Fibroblast of skin of left quadriceps (primary cell): ENCODE measurements around the gene STARD13.
A peak's percentile ranks its signal among the peaks of the same experiment; 100 is the strongest.

Experiments
- DNase-seq, 2 experiments: peaks; one replicate each; pipeline ENCODE4 v3.0.0-alpha.2; 2013; ENCODE audit warnings: low read depth in 2 of 2

STARD13 gene

DNA sequence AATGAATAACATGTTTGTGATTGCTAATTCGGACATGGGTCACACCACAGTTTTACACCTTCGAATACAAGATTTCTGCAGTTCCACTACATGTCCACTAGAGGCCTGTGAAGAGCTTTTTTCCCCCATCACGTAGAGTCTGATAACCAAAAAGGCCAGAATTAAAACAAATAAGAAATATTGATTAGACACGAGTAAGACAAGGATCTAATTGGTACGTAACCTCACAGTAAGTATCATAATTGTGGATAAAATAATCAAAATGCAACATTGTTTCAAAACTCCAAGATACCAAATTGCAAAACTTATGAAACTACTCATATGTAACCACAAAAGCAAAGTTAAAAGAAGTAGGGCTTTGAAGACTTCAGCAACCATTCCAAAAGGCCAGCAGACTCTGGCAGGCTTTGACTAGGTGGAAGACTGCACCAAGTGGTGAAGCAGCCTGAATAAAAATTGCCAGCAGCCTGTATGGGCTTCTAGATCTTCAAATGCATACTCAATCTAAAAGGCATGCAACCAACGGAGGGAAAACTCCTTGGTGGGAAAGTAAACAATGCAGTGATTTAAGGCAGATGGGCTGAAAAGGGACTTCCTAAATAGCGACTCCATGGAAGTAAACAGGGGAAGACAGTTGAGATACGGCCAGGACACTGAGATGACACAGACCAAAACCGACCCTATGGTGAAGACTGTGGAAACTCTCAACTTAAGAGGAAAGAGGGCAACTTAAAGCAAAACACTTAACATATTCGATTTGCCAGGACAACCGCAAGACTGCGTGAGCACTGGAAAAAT is 56.7 kb downstream of the STARD13 start:
- DNase-seq: peak; percentile 56 to 59

DNA sequence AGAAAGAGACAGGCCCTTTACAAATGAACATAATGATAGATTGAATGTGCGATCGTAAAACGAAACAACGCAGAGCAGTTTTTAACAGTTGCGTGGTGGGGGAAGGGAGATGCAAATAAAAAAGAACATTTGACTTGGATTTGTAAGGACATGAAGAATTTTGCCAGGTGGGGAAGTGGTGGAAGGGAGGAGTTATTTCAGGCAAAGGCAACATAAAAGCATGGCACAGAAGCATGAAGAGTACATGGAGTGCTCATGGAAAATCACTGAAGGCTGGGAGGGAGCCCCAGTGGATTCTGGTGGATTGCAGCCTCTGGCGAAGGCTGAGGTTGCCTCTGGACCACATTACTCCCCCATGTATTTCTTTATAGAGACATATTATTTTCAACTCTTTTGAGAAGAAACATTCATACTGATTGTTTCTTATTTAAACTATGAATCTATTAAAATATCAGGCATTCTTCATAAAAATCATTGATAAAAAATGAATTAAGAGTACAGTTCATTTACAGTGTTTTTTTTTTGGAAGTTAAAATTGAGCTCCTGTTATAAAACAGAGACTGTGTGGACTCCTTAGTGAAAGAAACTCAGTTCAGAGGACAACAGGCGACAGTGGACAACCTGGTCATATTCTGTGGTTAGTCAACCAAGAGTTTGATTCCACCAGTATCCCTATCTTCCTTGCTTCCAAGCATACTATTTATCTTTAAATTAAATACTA is 57.5 kb downstream of the STARD13 start:
- no peak for DNase-seq

DNA sequence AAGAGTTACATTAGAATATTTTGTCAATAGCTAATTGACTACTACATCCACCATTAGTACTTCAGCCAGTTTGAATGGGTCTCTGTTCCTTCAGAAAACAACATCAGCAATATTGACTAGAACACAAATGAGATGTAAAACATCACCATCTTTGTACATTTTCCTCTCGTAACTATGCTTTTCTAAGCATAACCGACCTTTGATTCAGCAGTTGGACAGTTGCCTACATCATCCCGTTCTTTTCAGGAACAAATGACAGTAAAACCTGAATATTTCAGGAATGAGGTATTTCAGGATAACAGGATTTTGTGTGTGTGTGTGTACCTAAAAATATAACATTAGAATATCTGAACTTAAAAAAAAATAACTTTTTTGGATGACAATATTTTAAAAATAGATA is 60.9 kb downstream of the STARD13 start:
- no peak for DNase-seq

DNA sequence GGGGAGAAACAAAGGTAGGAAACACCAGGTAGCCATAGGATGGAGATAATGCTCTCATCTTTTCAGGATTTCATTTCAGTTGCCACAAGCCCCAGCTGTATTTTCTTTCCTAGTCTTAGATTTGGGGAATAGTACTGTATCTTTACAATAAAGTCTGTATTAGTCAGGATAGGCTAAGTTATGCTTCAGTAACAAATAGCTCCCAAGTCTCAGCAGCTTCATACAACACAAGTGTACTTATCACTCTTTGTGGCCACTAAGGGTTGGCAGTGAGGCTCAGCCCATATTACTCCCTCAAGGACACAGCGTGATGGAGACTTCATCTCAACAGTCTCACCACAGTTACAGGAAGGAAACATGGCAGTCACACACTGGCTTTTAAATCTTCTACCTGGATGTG is 61.4 kb downstream of the STARD13 start:
- DNase-seq: no peak

DNA sequence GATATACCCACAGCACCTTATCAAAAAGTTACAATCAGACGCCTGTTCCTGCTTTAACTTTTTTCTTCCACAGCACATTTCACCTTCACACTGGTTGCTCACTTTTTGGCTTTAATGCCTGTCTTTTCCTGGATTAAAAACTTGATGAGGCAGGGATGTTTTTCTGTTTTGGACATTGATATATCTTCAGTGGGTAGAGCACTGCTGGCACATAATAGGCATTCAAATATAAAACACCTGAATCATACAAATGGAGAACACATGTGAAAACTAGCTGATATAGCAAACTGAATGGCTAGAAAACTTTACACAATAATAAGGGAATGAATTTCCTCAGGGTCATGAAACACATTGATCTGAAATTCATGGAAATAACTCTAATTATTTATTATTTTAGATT is 65.6 kb downstream of the STARD13 start:
- no peak for DNase-seq

DNA sequence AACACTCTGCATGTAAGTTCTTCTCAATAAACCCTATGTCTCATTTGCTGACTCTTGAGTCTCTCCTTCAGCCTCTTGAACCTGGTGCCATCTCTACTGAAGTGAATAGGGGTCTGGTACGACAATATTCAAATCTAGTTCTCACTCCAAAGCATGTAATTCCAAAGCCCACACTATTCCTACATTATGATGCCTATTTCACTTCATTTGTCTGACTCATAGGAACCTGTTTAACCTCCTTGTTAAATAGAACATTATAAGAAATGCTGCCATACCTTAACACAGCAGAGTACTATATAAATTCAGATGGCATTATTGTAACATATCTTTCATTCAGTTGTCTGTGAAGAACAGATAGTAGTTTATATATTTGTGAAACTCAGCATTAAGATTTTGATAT is 67.1 kb downstream of the STARD13 start:
- no peak for DNase-seq

DNA sequence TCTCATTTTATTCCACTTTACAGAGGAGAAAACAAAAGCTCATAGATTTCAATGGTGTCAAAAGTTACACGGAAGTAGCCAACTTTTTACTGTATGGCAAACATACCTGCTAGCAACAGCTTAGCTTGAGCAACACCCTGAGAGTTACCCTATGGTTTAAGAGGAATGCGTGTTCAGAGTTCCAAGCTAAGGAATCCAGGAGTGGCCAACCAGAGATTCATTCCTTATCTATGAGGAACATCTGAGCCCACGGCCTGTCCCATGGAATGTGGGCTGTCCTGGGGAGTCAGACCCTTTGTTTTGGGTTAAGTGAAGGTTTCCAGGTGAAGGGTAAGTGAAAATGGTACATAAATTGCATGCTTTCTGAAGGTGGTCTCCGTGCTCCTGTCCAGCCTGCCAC is 67.5 kb downstream of the STARD13 start:
- DNase-seq: peak; percentile 61 to 62

DNA sequence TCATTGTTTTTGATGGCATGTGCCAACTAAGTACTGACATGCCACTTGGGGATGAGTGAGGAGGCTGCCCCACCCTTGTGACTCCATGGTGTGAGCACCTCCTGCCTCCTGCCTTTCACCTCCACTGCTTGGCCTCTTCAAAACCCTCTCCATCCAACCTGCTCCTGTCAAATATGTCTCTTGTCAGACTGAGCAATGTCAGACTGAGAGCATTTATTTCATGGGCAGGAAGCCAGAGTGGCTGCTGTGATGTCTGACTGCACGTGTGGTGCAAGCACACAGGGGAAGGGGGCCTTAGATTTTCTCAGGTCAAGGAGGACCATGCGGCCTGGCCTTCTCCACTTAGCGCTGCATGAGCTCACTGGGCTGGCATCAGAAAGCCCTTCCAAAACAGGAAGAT is 68.3 kb downstream of the STARD13 start:
- no peak for DNase-seq

DNA sequence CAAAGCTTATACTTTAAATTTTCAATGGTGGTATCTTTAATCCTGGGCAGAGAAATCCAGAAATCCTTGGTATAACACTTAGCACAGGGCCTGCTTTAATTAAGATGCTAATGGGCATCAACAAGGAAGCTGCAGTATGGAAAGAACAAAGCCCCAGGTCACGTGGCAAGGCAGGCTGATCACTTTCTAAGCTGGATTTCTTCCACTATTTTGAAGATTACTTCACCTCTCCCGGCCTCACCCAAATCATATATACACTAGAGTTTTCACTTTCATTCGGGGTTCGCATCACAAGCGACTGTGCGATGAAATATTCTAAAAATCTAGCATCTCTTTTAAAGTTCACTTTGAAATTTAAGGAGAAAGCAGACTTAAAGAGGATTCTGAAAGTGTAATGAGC is 71.8 kb downstream of the STARD13 start:
- DNase-seq: no peak

DNA sequence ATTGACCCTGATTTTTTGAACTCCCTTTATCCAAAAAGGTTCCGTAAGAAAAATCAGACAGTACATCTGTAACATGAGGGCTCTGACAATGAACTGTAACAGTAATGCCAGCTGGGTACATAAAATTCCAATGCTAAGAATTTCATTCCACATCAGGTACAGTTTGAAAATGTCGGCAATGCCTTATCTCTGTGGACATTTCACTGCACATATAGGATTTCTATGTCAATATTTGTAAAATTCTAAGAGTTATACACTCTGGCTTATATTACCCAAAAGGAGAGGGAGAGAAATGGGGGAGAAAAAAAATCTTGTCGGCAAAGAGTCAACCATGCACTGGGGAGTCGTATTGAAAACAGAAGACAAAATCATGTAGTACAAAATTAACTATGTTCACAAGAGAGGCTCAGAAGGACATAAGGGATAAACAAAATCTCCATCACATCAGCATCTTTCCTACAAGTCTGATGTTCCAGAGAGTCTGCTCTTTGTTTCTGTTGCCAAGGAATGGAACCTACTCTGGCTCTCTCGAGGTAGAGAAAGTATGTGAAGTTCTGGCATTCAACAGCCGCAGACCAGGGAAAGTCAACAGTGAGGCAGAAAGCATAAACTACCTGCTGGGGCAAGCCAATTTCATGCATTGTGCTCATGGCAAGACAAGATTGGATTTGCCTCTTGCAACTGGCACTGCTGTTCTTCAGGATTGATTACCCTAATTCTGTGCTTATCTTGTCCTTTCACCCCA is 72.4 kb downstream of the STARD13 start:
- DNase-seq: no peak

DNA sequence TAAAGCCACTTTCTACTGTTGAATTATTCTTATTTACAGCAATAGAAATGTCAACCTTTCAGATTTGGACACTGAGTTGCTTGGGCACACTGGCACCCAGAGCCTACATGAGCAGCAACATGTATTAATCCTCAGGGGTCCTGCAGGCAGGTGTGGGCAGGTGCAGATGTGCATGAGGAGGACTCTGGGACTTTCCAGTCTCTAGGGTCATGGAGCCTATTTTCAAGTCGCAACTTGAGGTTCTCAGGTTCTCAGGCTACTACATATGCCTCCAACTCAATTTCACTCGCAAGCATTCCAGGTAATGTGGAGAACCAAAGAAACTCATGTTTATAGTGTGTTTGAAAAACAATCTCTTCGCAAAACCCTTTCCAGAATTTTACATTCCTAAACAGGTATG is 73.2 kb downstream of the STARD13 start:
- no peak for DNase-seq

DNA sequence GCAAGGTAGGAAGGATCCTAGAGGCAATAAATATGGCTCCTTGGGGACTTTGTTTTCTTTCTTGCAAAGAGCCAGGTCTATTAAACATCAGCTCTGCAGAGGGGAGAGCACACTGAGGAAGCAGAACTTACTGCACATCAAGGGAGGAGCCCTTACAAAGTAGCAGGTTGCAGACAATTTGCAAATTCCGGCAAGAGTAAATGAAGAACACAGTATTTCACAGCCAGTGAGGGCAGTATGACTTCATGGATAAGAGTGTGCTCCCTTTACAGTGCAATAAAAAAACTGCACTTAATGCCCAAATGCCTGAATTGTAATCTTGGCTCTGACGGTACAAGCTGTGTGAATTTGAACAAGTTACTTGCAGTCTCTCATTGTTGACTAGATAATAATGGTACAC is 75.5 kb downstream of the STARD13 start:
- DNase-seq: no peak

DNA sequence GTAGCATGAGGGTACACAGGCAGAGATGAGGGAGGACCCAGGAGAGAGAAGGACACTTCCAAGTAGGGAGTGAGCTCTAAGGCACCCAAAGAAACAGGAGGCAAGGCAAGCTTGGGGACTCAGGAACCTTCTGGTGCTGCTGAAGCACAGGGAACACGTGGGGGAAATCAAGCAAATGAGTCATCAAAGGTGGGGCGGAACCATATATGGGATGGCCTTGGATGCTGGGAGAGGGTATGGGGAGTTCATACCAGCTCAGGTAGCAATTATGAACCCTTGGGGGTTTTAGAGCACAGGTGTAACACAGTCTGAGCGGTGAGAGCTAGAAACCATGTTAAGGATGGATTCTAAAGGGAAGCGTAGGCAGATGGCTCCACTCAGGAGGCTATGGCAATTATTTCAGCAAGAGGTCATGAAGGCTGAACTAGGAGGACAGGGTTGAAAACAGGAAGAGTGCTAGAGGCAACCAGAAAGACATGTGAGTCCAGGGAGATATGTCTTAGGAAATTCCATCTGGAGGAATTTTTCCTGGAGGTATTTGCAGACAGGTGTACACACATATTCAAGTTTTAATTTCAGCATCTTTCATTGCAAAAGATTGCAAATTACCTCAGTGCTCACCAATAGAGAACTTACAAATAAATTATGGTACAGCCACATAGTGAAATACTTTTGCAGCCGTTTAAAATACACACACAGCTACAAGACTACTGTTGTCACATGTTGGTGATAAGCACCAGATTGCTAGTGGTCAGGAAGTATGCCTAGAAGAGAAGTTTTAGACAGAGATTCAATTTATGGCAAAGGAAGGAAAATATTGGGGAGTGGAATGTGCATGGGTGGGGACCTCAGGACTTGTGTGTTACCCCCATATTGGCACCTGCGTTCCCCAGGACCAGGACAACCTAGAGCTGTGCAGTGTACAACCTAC is 77.0 kb downstream of the STARD13 start:
- no peak for DNase-seq

DNA sequence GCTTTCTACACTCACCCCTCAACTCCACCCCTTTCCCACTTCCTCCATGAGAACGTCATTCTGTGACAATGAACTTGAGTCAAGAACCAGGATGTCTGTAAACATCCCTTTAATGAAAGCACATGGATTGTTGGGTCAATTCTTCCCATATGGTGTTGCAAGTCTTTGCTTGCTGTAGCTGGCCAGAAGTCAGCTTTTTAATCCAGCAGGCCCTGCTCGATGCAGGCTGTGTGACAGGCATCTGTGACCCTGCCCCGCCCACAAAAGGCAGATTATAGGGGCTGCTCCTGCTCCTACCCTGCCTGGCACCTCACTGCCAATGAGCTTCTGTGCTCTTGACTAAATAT is 78.0 kb downstream of the STARD13 start:
- DNase-seq: peak; percentile 83

DNA sequence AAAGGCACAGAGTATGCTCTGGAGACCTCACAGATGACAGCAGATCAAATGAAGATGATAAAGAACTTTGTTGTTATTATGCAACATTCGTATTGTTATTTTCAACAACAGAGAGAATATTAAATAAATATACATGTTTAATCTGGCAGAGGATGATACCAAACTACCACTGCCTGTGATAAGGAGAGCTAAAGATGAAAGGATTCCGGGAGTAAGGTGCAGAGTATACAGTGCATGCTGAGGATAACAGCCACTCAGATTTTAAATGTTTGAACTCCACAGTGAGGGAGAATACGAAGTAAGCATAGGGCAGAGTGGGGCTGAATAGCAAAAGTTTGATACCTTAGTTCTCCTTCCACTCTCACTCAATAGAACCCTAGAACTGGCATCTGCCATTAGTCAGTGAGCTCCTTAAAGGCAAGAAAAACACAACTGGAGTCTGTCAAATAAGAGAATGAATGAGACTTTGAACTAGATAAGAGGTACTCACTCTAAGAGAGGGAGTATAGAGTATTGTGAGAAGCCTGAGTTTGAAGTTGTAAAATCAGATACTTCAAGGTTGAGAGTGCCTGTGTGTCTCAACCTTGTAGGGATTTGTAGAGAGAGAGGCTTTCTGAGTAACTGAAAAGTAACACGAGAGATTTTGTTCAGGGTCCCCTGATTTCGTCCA is 78.5 kb downstream of the STARD13 start:
- DNase-seq: no peak

DNA sequence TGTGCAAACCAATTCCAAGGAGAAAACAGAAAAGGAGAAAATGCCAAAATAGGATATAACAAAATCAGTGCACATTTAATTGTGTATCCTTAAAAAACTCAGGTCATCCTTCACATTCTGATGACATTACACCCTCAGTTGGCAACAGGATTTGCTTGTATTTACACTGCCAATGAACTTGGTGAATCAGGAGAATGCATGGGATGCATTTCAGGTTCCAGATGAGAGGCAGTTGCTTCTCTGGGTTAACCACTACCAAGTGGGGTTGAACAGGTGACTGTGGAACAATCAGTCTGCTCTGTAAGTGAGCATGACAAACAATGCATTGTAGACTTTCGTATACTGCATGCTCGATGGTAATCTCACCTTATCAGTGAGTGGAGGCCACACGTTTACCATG is 79.1 kb downstream of the STARD13 start:
- no peak for DNase-seq

DNA sequence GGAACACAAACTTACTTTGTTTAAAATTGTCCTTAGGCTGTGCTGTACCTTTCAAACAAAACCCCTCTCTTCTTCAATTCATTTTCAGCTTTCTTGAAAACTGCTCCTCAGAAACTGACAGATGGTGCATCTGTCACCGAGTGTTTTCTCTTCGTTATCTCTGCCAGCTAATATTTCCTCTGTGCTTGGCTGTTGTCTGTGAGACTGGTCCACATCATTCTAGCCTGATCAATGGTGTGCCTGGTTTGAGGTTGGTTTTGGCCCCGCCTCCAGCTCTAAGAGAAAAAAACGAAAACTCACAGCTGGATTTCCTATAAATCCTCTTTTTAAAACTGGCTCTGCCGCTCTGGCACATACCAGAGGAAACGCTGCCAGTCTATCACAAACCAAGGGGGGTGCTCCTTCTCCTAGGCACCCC is 79.7 kb downstream of the STARD13 start:
- no peak for DNase-seq

DNA sequence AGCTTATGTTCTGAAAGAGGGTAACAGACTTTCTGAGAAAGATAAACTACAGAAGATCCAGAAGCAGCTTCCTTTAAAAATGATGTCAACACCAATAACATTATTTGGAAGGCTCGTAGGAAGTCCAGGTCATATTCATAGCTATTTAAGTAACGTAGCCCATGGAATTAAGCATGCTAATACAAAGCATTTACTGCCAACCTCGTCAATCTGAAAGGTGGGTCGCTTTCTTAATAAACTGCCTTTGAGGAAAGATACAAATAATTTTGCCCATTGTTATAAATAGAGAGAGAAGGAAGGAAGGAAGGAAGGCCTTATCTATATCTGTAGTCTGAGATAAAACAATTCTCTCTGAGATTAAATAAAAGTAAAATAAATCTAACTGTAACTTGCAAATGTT is 80.3 kb downstream of the STARD13 start:
- DNase-seq: no peak

DNA sequence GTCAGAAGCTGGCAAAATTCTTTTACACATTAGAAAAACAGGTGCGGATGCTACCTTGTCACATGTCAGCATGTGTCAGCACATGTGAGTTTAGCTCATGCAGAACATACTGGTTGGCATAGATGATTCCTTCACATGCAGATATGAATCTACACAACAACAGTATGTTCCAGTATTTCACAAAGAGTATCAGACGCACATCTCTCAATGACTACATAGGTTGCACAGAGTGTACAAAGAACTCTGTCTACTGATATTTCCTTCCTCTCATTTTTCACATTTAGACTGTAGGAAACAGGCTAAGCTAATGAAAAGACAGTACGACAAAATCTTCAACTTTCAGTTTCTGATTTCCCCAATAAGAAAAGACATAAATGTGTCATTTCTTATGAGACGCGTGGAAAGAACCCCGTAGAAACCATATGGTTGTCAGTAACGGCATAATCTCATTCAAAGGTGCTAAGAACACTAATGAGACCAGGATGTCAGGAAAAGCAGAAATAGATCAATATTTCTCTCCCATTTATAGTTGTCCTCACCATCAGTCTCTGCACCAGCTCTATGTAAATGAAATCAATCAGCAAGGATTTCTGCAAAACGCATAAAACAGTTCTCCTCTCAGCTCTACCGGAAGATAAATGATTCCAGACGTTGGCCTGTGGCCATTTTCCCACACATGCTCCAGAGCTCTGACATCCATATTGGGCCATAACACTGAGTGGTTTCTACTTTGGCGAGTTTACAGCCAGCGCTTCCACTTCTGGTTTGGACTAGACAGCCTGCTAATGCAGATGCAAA is 81.2 kb downstream of the STARD13 start:
- peak; percentile 97 to 98 for DNase-seq

DNA sequence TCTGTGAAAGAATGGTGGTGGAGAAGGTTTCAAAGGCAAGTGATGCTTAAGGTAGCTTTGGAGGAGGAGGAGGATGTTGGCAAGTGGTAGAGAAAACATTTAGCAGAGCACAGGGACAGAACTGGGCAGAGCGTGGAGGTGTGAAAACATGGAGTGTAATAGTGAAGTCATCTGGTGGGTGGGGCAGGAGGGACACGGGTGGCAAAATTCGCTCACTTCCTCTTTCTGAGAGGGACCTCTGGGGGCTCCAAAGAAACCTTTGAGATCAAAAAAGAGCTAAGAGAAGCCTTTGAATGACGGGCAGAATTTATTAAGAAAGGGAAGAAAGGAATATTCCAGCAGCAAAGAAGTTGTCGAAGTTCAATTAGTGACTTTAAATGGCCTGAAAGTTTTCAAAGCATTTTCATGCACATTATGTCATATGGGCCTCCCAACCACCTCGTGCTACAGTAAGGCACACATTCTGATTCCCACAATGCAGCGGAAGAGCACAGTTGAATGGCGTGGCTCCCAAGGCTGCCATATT is 82.8 kb downstream of the STARD13 start:
- DNase-seq: no peak
